ENCODE measurements around the gene CAPN3.

DNA sequence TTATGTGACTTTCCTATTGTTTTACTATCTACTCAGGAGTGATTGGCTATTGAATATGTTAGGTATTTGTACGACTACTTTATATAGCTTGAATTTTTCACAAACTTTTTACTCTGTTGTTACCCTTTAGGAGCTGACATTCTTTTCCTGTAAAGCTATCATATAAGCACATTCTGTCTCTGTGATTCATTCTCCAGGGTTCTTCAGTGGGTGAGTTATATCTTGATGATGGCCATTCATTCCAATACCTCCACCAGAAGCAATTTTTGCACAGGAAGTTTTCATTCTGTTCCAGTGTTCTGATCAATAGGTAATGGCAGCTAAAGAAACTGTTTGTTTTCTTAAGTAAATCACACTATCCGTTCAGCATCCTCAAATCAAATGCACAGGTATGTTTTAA, 10.1 kb upstream of the CAPN3 start:
- TF ChIP-seq SMC3 (conservative IDR thresholded peaks at IDR 0.05; ENCODE audit: poor library complexity) (no peak), POLR2AphosphoS5 (IDR thresholded peaks at IDR 0.05) (no peak)
- TF ChIP-seq, protein P1, sequence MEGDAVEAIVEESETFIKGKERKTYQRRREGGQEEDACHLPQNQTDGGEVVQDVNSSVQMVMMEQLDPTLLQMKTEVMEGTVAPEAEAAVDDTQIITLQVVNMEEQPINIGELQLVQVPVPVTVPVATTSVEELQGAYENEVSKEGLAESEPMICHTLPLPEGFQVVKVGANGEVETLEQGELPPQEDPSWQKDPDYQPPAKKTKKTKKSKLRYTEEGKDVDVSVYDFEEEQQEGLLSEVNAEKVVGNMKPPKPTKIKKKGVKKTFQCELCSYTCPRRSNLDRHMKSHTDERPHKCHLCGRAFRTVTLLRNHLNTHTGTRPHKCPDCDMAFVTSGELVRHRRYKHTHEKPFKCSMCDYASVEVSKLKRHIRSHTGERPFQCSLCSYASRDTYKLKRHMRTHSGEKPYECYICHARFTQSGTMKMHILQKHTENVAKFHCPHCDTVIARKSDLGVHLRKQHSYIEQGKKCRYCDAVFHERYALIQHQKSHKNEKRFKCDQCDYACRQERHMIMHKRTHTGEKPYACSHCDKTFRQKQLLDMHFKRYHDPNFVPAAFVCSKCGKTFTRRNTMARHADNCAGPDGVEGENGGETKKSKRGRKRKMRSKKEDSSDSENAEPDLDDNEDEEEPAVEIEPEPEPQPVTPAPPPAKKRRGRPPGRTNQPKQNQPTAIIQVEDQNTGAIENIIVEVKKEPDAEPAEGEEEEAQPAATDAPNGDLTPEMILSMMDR (IDR thresholded peaks at IDR 0.05; ENCODE audit: poor library complexity, severe bottlenecking): no peak
